K562 (cell line): ENCODE measurements around the gene SAPCD1. TPM values are rescaled to one million over a fixed set of nuclear protein-coding genes. Genes with fewer than 3 reads are reported as not detected.
A peak's percentile ranks its signal among the peaks of the same experiment; 100 is the strongest.

Source experiments
- CUX1 ChIP-seq: fragments of 200-800 bp; sonication (Bioruptor generic); IDR thresholded peaks from 2 replicates; pipeline ENCODE4 v1.6.1; 2016; ENCODE audit warnings: missing genetic modification characterization, missing compliant biosample characterization
- DLX4 ChIP-seq: fragments of 250-450 bp; sonication (Bioruptor Pico); IDR thresholded peaks from 2 replicates; pipeline ENCODE4 v1.6.1; 2021; ENCODE audit warnings: mild to moderate bottlenecking
- E2F5 ChIP-seq: sonication (generic); formaldehyde crosslinking; IDR thresholded peaks from 2 replicates; pipeline ENCODE4 v1.8.0; 2022; ENCODE audit warnings: mild to moderate bottlenecking, missing genetic modification reagents
- EZH2 ChIP-seq: IDR thresholded peaks from 2 replicates; pipeline ENCODE4 v1.6.1; 2012; ENCODE audit warnings: low read depth, mild to moderate bottlenecking, inconsistent platforms, low read length, borderline replicate concordance
- GATAD2B ChIP-seq: fragments of 450-650 bp; IDR thresholded peaks from 2 replicates; pipeline ENCODE4 v1.6.1; 2017; ENCODE audit warnings: mild to moderate bottlenecking, borderline replicate concordance
- JUN ChIP-seq, 2 experiments: sonication (generic) in 1 of 2; formaldehyde crosslinking in 1 of 2; IDR thresholded peaks; 2 replicates each; pipeline versions ENCODE4 v1.6.1 to v1.8.0; 2012 to 2022; ENCODE audit warnings: borderline replicate concordance in 2 of 2, mild to moderate bottlenecking in 2 of 2, improper control_type of control experiment in 1 of 2, low read depth in 1 of 2, low read length in 1 of 2, missing genetic modification reagents in 1 of 2
- KLF6 ChIP-seq: fragments of 250-450 bp; sonication (Bioruptor Pico); IDR thresholded peaks from 2 replicates; pipeline ENCODE4 v1.4.0; 2020; ENCODE audit warnings: mild to moderate bottlenecking, moderate library complexity, borderline replicate concordance
- MTA3 ChIP-seq: fragments of 450-650 bp; formaldehyde crosslinking; IDR thresholded peaks from 2 replicates; pipeline ENCODE4 v1.6.1; 2017; ENCODE audit warnings: mild to moderate bottlenecking, borderline replicate concordance
- NELFE ChIP-seq: IDR thresholded peaks from 2 replicates; pipeline ENCODE4 v1.6.1; 2011; ENCODE audit warnings: mild to moderate bottlenecking; ENCODE audit not compliant: insufficient read depth, insufficient read length
- PCBP1 ChIP-seq: fragments of 200-400 bp; formaldehyde crosslinking; IDR thresholded peaks from 2 replicates; pipeline ENCODE4 v1.6.1; 2018; ENCODE audit warnings: mild to moderate bottlenecking, low read depth, low read length; ENCODE audit not compliant: poor library complexity, severe bottlenecking
- PHF21A ChIP-seq: fragments of 450-650 bp; IDR thresholded peaks from 2 replicates; pipeline ENCODE4 v1.6.1; 2017; ENCODE audit warnings: low read depth, borderline replicate concordance
- RB1 ChIP-seq: fragments of 450-650 bp; IDR thresholded peaks from 2 replicates; pipeline ENCODE4 v1.6.1; 2017; ENCODE audit warnings: low read depth, mild to moderate bottlenecking
- RUNX1 ChIP-seq: sonication (generic); IDR thresholded peaks from 2 replicates; pipeline ENCODE4 v1.6.1; 2016; ENCODE audit warnings: antibody characterized with exemption, low read depth
- SAP30 ChIP-seq: fragments of 200-600 bp; sonication (generic); IDR thresholded peaks from 2 replicates; pipeline ENCODE4 v1.6.1; 2012; ENCODE audit warnings: borderline replicate concordance, low read depth, mild to moderate bottlenecking, moderate library complexity, low read length, control low read depth, inconsistent platforms; ENCODE audit not compliant: insufficient read depth, poor library complexity, severe bottlenecking
- SNIP1 ChIP-seq: fragments of 450-650 bp; IDR thresholded peaks from 2 replicates; pipeline ENCODE4 v1.7.1; 2017; ENCODE audit warnings: low read depth, mild to moderate bottlenecking
- ZBTB5 ChIP-seq: fragments of 450-650 bp; IDR thresholded peaks from 2 replicates; pipeline ENCODE4 v1.6.1; 2017; ENCODE audit warnings: antibody characterized with exemption
- ZFP1 ChIP-seq: fragments of 450-650 bp; formaldehyde crosslinking; IDR thresholded peaks from 2 replicates; pipeline ENCODE4 v1.4.0; 2020; ENCODE audit warnings: mild to moderate bottlenecking, mixed read lengths
- ZNF717 ChIP-seq: fragments of 250-450 bp; sonication (Bioruptor Pico); IDR thresholded peaks from 2 replicates; pipeline ENCODE4 v1.5.0; 2021
- ZNF77 ChIP-seq: fragments of 250-450 bp; sonication (Bioruptor Pico); IDR thresholded peaks from 2 replicates; pipeline ENCODE4 v1.5.0; 2020
- polyA plus RNA-seq, 8 experiments: library from polyadenylated mRNA; depleted of rRNA in 4 of 8; stranded (reverse) in 5 of 8; unstranded in 3 of 8; fragments of >200 nt; fragmentation: Nextera tagmentation in 2 of 8; fragmentation: Illumina TruSeq in 1 of 8; extraction: Ambion mirVana in 2 of 8; extraction: Trizol in 1 of 8; gene quantifications; 2 replicates each; pipeline versions ENCODE4 v1.2.1 to v1.2.3, GENCODE V29; 2011 to 2014; ENCODE audit warnings: inconsistent platforms in 1 of 8, missing spikeins in 1 of 8
- total RNA-seq, 7 experiments: library from RNA; depleted of rRNA in 6 of 7; stranded (reverse); fragments of >200 nt in 6 of 7; fragmentation: Illumina TruSeq in 2 of 7; extraction: Trizol in 2 of 7; gene quantifications; 2 replicates each; pipeline versions ENCODE4 v1.2.1 to v1.2.3, GENCODE V29; 2011 to 2021; ENCODE audit warnings: low replicate concordance in 1 of 7

SAPCD1 gene
- total and polyA plus RNA-seq, 9 of the 15 experiments (the other 6 are each of a cell fraction or from before 2014, with no cell fraction given), result 2.6 to 30.2 (median 7.4) TPM

GRCh38 chr6:31806470-31807272, 44.2 kb downstream of the SAPCD1 start, which contains the start of gene LSM2 (continued):
- TF ChIP-seq CUX1 (CRISPR knock-in tag) (no peak), ZFP1 (CRISPR knock-in tag) (peak; percentile 55; the same call in 1 of the 2 replicates), ZBTB5 (peak; percentile 91), SNIP1 (no peak), E2F5 (CRISPR knock-in tag) (no peak), PCBP1 (peak; percentile 66), SAP30 (peak; percentile 79), DLX4 (no peak), ZNF717 (CRISPR knock-in tag) (no peak), RB1 (peak; percentile 99), NELFE (no peak), EZH2 (no peak), ZNF77 (CRISPR knock-in tag) (no peak), GATAD2B (no peak), KLF6 (CRISPR knock-in tag) (0 out of 2 replicates have a peak, but pooled peaks have one; percentile 32), RUNX1 (no peak), PHF21A (peak; percentile 93), MTA3 (peak; percentile 97), JUN (IDR thresholded peaks at IDR 0.05; ENCODE audit: borderline replicate concordance, low read depth, low read length) (peak; percentile 50; the same call in 1 of the 2 replicates), JUN (CRISPR knock-in tag; IDR thresholded peaks at IDR 0.05; ENCODE audit: borderline replicate concordance) (no peak; the same call in 1 of the 2 replicates)
